GM19324 (cell line): ENCODE data around the gene MC1R.
A peak's percentile ranks its signal among the peaks of the same experiment; 100 is the strongest.
"Not testable (repeated sequence)": the region's sequence is repeated elsewhere in the genome, so short reads cannot be mapped to it uniquely, and the experiment has no call there.

Experiments
- ATAC-seq: cut with Tn5 transposase; IDR thresholded peaks from one replicate; pipeline ENCODE4 v1.9.1; 2021; ENCODE audit warnings: mild to moderate bottlenecking, moderate library complexity; ENCODE audit not compliant: unreplicated experiment, low FRiP score

Gene MC1R

DNA sequence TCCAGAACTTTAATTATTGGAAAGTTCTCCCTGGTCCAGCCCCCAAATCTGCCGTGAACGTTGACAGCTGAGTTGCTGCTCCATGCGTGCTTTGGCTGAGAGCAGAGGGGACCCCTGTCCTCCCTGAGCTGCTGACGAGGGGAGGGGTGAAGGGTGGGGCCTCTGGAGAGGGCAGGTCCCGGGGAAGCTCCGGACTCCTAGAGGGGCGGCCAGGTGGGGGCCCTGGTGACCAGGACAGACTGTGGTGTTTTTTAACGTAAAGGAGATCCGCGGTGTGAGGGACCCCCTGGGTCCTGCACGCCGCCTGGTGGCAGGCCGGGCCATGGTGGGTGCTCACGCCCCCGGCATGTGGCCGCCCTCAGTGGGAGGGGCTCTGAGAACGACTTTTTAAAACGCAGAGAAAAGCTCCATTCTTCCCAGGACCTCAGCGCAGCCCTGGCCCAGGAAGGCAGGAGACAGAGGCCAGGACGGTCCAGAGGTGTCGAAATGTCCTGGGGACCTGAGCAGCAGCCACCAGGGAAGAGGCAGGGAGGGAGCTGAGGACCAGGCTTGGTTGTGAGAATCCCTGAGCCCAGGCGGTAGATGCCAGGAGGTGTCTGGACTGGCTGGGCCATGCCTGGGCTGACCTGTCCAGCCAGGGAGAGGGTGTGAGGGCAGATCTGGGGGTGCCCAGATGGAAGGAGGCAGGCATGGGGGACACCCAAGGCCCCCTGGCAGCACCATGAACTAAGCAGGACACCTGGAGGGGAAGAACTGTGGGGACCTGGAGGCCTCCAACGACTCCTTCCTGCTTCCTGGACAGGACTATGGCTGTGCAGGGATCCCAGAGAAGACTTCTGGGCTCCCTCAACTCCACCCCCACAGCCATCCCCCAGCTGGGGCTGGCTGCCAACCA lies at the start of gene MC1R:
Gene MC1R, plus strand, starts transcription at position 410 of the 895 bp plus-strand sequence. Its CDS starts 397 bp downstream, at position 807.
- no peak for ATAC-seq

DNA sequence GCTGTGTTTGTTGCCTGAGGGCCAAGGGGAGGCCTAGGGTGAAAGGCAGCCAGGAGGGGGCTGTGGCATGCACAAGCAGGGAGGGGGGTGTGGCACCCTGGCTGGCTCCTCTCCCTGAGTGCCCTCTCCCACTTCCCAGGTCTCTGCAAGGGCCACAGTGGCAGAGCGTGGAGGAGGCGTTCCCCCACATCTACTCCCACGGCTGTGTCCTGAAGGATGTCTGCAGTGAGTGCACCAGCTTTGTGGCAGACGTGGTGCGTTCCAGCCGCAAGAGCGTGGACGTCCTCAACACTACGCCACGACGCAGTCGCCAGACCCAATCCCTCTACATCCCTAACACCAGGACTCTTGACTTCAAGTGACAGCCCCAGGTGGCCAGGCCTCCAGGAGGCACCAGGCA lies 48.8 kb upstream of the MC1R start:
- no peak for ATAC-seq

DNA sequence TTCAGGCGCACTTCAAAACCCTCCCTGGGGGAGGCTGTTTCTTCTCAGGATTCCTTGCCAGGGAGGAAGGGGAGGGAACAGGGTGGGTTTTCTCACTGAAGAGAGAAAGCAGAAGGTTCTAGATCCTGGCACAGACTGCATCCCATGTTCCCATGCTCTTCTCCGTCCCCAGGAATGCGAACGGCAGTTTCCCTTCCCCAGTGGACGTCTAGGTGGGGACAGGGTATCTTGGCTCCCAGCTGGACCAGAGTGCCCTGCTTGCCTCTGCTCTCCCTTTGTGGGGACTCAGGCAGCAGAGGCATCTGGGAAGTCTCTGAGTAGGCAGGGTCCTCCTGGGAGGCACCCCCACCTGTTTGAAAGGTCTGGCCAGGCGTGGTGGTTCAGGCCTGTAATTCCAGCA lies 48.2 kb upstream of the MC1R start:
- ATAC-seq = no peak

DNA sequence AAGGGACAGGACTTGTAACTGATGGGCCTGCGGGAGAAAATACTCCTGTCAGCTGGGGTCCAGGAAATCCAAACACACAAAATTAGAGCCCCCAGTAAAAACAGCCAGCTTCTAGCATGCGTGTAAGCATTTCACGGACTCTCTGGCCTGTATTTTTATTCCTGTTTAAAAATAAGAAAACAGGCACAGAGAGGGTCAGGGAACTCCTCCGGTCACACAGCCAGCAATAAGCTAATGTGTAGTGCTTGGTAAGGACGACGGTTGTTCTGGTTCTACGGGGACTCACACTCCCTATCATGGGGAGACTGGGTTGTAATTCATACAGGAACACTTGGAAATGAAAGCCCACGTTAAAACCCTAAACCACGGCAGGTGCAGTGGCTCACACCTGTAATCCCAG lies 46.8 kb upstream of the MC1R start:
- no peak for ATAC-seq

DNA sequence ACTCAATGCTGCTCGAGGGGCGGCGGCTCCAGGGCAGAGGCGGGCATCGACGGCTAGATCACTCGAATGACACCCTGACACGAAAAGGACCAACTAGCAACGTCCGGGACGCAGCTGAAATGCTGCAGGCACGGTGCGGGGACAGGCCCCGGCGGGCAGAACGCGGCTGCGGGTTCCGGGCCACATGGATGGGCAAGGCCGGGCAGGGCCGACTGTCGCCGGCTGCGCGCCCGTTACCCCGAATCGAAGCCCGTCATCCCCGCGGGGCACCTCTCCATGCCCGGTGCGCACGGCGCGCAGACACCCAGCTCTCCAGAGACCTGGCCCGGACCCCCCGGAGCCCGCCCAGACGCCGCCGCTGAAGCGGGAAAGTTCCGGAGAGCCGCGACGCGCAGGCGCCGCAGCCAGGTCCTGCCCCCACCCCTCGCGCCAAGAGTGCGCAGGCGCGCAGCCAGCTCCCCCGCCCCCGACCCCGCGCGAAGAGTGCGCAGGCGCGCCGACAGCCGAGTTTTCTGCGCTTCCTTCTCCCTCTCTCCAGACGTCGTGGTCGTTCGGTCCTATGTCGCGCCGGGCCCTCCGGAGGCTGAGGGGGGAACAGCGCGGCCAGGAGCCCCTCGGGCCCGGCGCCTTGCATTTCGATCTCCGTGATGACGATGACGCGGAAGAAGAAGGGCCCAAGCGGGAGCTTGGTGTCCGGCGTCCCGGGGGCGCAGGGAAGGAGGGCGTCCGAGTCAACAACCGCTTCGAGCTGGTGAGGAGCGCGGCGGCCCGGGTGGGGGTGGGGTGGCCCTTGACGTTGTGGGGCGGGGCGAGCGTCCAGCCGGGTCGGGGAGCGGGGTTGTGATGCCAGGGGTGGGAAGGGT lies 45.3 kb upstream of the MC1R start, which contains the start of gene TCF25:
Gene TCF25, plus strand, starts transcription at position 484 of the 863 bp plus-strand sequence. Its CDS starts 76 bp downstream, at position 560.
- peak; percentile 45 for ATAC-seq

DNA sequence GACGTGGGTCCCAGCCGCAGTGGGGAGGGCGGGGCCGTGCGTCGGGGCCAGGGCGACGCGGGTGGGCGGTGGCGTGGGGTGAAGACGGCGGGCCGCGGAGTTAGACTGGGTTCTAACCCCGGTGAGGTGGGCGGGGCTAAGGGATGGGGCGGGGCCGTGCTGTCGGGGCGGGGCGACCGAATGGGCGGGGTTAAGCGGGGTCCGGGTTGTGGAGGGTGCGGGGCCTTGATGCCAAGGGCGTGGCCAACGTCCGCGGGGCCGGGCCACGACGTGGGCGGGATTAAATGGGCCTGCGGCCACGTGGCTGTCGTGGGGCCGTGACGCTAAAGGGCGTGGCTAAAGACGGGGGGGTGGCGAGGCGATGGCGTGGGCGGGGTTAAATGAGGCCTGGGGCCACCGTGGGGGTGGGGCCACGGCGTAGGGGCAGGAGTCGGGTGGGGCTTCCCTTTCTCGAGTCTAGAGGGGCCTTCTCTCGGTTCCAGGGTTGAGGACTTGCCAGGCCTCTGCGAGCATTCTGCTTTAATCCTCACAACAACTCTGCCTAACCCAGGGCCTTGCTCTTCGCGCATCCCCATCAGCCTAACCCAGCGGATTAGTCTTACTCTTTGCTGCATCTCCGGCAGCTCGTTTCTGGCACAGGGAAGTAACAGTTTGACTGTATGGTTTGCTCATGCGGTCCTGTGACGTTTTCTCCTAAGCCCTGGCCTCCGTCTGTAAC lies 44.5 kb upstream of the MC1R start:
- peak; percentile 73 for ATAC-seq

DNA sequence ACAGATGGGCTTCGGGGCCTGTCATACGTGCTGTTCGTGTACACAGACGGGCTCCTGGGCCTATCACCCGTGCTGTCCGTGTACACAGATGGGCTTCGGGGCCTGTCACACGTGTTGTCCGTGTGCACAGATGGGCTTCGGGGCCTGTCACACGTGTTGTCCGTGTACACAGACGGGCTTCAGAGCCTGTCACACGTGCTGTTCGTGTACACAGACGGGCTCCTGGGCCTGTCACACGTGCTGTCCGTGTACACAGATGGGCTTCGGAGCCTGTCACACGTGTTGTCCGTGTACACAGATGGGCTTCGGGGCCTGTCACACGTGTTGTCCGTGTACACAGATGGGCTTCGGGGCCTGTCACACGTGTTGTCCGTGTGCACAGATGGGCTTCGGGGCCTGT lies 39.5 kb upstream of the MC1R start:
- not testable (repeated sequence) for ATAC-seq

DNA sequence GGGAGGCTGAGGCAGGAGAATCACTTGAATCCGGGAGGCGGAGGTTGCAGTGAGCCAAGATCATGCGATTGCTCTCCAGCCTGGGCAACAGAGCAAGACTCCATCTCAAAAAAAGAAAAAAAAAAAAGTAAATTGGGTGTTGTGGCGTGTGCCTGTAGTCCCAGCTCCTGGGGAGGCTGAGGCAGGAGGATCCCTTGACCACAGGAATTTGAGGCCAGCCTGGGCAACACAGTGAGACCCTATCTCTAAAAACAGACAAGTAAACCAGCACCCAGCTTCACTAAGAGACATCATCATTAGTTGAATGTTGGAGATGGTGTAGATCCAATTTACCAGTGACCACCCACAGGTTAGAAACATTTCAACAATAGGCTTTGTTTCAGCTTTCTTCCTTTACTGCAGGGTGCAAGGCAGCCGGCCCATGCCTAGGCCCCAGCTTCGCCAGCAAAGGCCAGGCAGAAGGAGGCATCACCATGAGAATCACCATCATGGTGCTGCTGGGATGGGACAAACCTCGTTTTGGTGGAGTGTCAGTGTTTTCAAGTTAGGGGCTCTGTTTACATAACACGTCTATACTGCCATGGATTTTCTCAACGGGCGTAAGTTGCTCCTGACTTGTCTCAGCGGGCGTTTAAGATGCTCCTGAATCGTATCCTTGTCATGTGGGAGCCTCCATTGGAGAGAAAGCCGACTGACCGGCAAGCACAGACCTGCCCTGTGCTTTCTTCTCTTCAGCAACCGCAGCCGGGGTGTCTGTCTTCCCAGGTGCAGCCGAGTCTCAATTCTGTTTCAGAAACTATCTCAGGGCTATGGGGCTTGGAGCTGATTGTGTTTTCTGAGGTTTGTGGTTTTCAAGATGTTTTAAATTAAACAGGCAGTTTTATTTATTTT lies 37.9 kb upstream of the MC1R start:
- no peak for ATAC-seq

DNA sequence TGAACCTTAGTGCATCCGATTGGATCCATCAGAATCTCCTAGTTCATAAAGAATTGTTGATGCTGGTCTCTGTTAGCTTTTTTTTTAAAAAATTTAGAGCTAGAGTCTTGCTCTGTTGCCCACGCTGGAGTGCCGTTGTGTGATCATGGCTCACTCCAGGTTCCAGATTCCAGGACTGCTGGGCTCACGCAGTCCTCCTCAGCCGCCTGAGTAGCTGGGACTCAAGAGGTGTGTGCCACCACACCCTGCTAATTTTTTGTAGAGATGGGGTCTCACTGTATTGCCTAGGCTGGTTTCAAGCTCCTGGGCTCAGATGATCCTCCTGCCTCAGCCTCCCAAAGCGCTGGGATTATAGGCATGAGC lies 37.3 kb upstream of the MC1R start:
- ATAC-seq = no peak

DNA sequence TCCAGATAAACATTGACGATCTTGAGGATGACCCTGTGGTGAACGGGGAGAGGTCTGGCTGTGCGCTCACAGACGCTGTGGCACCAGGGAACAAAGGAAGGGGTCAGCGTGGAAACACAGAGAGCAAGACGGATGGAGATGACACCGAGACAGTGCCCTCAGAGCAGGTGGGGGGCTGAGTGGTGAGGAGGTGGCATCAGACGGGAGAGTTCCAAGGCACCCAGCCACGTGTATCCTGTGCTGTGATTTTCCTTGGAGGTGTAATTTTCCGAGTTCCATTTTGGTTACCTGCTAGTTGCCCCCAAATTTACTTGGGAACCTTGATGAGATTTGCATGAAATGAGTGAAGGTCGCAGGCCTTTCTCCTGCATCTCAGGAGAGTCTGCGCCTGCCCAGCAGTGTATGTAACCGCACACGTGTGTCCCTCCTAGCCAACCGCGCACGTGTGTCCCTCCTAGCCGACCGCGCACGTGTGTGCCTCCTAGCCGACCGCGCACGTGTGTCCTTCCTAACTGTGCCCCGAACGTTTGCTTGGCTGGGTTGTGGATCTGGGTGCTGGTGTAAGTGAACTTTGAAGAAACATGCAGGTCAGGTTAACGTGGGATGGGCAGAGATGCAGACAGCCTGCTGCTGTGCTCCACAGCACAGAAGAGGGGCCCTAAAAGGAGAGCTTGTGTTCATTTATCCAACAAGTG lies 35.2 kb upstream of the MC1R start:
- ATAC-seq = no peak

DNA sequence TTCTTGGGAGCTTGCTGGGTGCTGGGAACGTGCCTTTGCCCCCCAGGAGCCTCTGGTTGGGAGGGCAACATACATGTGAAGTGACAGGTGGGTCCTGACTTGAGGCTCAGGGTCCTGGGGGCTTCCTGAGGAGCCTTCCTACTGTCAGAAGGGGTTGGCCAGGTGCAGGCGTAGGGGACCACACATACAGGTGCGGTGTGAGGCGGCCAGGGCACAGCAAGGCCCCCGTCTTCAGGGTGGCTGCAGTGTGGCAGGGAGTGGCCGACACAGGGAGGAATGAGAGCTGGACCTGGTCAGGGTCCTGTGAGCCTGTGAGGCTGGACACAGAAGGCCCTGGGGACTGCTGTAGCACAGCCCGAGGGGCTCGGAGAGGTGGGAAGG lies 34.6 kb upstream of the MC1R start:
- ATAC-seq = no peak

DNA sequence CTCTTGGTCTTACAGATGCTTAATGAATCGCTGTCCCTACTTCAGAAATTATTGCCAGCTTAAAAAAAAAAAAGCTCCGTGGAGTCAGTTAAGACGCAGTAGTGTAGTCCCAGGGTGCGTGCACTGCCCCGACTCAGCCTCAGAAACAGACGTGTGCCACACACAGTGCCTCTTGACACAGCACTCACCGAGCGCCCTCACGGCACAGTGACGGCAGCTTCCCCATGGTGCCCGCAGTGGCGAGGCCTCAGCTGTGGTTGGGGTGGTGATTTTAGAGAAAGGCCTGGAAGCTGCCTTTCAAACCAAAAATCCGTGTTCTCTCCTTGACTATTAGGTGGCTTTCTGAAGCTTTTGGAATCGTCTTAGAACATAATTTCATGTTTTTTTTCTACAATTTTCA lies 31.4 kb upstream of the MC1R start:
- ATAC-seq = no peak

DNA sequence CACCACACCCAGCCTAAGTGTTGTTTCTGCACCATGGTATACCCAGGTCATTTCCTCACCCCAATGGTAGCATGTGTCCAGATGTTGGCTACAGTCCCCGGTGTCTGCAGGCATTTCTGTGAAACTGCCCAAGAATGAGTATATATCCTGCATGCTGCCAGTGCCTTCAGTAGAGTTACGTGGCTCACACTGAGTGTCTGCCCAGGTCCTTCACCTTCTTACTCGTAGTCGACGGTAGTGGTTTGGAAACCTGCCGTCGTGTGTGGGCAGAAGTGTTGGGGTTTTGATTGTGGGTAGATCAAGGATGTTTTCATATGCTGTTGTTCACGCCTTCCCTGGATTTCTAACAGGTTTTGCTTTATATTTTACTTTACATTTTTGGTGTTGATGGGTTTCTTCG lies 28.5 kb upstream of the MC1R start:
- no peak for ATAC-seq

DNA sequence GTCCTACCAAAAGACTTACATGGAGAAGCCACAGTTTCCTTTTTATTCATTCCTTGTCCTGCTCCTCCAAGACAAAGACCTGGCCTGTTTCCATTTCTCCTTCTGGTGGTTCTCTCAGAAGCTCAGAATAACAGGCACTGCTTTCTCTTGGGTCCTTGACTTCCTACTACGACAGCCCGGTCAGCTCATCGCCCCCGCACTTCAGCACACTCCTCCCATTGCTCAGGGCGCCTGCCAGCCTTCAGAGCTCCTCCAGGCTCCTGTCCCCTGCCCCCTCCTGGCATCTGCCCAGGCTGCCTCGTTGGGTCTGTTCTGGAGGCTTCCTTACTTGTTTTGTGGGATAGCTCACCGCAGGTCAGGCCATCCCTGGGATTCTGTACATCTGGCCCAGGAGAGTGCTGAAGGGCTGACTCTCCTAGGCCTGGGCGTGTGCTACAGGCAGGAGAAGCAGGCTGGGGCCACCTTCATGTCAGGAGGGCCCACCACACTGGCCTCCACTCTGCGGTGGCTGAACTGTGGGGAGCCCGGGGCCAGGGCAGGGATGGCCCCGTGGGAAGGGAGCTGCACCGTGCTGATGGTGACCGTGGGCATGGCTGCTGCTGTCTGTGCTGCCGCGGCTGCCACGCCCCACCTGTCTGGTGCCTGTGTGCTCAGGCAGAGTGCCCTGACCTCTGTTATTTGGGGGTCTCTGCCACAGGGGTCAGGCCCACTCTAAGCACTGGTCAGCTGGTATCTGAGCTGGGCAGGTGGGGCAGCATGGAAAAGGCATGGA lies 27.6 kb upstream of the MC1R start:
- no peak for ATAC-seq

DNA sequence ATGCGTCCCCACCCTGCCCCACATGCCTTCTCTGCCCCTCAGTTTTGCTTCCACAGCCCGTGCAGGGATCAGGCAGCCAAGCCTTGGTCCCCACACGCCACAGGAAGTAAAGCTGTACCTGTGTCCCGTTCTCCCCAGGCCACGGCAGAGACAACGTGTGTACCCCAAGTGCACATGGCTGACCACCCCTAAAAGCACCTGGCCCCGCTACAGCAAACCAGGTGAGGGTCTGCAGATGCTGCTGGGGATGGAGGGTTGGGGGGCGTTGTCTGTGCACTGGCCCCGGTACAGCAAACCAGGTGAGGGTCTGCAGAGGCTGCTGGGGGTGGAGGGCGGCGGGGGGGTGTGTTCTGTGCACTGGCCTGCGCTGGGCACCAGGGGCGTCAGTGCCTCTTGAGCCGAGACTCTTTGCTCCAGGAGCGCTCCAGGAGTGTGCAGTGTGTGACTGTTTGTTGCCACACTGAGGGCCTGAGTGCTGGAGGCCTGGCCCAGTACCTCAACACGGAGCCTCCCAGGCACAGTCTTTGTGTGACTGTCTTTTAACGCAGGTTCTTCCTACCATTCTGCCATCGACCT lies 26.5 kb upstream of the MC1R start:
- no peak for ATAC-seq

DNA sequence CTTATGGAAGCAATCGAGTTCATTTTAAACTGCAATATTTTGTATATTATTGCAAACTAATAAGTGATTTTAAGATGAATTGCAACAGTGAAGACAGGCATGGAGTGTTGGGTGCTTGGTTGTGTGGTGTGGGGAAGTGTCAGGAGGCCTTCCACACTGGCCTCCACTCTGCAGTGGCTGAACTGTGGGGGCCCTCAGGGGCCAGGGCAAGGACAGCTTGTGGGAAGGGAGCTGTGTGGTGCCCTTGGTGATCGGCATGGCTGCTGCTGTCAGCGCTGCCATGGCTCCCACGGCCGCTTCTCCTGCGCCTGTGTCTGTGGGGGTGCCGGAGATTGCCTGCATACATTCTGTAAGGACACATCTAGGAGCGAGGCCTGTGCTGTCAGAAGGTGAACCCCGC lies 26.0 kb upstream of the MC1R start:
- ATAC-seq = no peak

DNA sequence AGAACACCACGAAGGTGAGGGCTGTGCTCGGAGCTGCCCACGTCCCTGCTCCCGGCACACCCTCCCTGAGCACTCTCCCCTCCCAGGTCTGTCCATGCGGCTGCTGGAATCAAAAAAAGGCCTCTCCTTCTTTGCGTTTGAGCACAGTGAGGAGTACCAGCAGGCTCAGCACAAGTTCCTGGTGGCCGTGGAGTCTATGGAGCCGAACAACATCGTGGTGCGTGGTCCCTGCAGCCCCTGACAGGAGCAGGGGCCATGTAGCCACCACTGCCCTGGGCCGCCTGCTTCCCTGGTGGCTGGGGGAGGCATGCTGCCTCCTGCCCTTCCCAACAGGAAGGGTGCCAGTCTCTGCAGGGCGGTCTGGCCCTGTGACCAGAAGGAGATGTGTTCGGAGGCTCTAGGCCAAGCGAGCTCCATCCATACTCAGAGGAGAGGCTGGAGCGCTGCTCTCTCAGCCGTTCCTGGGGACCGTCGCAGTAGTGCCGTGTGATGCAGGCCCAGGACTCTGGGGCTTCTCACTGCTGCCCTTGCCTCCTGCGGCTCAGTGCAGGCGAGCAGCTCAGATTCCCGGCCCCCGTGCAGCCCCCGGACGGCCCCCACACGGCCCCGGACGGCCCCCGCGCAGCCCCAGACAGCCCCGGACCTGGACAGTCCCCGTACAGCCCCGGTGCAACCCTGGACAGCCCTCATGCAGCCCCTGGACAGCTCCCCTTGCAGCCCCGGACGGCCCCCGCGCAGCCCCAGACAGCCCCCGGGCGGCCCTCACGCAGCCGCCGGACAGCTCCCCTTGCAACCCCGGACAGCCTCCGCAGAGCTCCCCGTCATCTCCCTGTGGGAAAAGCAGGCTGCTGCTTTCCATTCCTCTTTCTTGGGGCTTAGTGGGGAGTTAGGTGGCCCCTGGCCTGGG lies 24.8 kb upstream of the MC1R start:
- no peak for ATAC-seq
